IPS-15b (cell line): ENCODE results near the gene GIPC3.

ENCODE experiments used
- H3K27me3 ChIP-seq: one replicate; pipeline ENCODE4 v1.6.1; 2013; ENCODE audit warnings: low read length; ENCODE audit not compliant: control insufficient read depth, insufficient read depth
- H3K36me3 ChIP-seq: one replicate; pipeline ENCODE4 v1.6.1; 2013; ENCODE audit warnings: low read length; ENCODE audit not compliant: control insufficient read depth, insufficient read depth
- H3K4me1 ChIP-seq: one replicate; pipeline ENCODE4 v1.6.1; 2013; ENCODE audit warnings: mild to moderate bottlenecking, low read length; ENCODE audit not compliant: control insufficient read depth, insufficient read depth
- H3K4me3 ChIP-seq: one replicate; pipeline ENCODE4 v1.5.1; 2013; ENCODE audit warnings: low read depth, low read length
- H3K9ac ChIP-seq: one replicate; pipeline ENCODE4 v1.6.1; 2013; ENCODE audit warnings: low read depth, mild to moderate bottlenecking, low read length
- H3K9me3 ChIP-seq: one replicate; pipeline ENCODE4 v1.6.1; 2013; ENCODE audit warnings: mild to moderate bottlenecking, low read length; ENCODE audit not compliant: control insufficient read depth, insufficient read depth

Gene GIPC3

DNA sequence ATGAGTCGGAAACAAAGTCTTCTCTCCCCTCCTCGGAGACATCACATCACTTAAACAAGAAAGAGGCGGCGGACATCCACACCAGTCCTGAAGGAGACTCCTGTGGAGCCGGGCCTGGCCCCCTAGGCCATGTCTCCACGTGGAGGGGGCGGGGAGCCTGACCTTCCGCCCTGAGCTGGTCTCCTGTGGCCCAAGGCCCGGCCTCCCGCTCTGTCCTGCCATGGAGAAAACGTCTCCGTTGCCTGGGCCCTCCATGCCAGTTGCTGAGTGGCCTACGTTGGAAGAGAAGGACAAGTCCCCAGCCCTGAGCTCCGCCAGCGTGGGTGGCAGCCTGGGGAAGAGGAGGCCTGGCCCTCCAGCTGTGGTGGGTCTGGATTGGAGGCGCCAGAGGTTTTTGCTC lies 46.8 kb downstream of the GIPC3 start:
- no peak overlapping the region for H3K9ac ChIP-seq

DNA sequence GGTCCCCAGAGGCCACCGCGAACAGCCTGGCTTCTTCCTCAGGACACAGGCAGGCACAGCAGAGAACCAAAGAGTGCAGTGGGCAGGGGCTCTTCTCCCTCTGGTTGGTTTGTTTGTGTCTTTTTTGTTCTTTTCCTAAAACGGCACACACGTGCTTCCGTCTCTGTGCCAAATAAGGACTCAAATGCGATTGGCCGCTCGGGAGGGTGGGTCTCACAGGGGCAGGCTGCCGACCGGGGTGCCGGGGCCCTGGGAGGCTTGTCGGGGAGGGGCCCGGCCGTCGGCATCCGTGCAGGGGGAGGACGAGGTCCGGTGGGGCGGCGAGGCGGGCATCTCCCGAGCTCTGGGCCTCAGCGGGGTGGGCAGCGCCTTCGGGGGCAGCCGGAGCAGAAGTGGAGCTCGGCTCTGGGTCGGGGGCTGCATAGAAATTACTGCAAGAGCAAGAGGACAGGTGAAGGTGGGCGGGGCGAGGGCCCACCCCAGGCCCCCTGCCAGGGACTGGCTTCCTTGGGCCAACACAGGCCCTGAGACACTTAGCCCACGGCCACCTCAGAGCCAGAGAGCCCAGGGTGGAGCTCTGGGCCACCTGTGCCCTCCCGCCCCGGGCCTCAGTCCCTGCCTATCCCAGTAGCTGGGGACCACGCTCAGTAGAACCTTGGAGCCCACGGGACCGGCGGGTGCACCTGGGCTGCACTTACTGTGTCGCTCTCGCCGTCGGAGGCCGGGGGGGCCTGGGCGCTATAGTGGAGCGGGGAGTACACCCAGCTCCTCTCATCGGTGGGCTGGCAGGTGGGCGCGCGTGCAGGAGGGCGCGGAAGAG lies 47.7 kb downstream of the GIPC3 start:
- Histone ChIP-seq H3K4me3 (no peak overlapping the region), H3K27me3 (no peaks in the 10 kb centered on the region), H3K9ac (no peak overlapping the region), H3K9me3 (no peaks in the 10 kb centered on the region), H3K4me1 (no peaks in the 10 kb centered on the region), H3K36me3 (peaks cover 13% of the 10 kb centered on the region)

More for the DNA sequence above, 46.8 kb downstream of the GIPC3 start:
- Histone ChIP-seq H3K27me3 (no peaks in the 10 kb centered on the region), H3K4me3 (no peak overlapping the region), H3K36me3 (peaks cover 13% of the 10 kb centered on the region), H3K4me1 (no peaks in the 10 kb centered on the region), H3K9me3 (no peaks in the 10 kb centered on the region)

DNA sequence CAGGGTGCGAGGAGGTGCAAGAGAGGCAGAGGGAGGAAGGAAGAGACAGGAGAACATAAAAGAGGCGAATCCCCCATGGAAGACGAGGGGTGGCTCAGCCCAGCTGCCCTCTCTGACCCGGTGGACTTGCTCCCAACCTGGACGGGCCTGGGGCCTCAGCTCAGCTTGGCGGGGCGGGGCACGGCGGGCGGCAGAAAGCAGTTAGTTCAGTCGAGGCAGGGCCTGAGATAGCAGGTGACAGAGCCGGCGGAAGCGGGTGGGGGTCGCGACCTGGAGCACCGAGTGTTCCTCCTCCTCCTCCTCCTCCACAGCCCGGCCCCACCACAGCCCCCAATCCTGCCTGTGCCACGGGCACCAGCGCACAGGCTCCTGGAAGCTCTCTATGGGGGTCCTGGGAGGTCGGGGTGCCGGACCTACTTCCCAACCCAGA lies 48.3 kb downstream of the GIPC3 start:
- H3K36me3 ChIP-seq, result peaks cover 16% of the 10 kb centered on the region
- no peaks in the 10 kb centered on the region for H3K27me3 ChIP-seq
- no peaks in the 10 kb centered on the region for H3K4me1 ChIP-seq
- no peak overlapping the region for H3K9ac ChIP-seq
- no peaks in the 10 kb centered on the region for H3K9me3 ChIP-seq
- H3K4me3 ChIP-seq, result no peak overlapping the region

DNA sequence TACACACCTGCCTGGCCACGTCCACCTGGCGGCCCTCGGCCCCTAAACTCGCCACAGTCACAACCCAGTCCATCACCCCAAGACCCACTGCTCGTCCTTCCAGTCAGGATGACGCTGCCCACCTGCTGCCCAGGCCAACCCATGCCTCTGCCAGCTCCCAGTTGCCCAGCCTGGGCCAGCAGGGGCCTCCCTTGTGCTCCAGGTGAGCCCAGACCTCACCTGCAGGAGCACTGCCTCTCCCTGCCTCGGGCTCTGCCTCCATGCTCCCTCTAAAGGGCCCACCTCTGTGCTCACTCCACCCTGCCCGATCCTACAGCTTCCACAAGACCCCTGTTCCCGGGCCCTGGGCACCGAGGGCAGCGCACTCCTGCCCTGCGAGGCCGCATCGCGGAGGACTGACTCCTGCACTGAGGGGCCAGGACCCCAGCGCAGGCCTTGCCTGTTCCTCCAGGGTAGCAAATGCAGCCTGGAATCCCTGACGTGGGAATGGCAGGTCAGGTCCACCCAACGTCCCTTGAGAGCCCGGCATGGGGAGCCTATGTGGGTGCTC lies 49.3 kb downstream of the GIPC3 start:
- H3K4me3 ChIP-seq, result no peak overlapping the region
- peaks cover 22% of the 10 kb centered on the region for H3K36me3 ChIP-seq
- H3K9me3 ChIP-seq, result no peaks in the 10 kb centered on the region
- H3K9ac ChIP-seq, result no peak overlapping the region
- no peaks in the 10 kb centered on the region for H3K27me3 ChIP-seq
- no peaks in the 10 kb centered on the region for H3K4me1 ChIP-seq

DNA sequence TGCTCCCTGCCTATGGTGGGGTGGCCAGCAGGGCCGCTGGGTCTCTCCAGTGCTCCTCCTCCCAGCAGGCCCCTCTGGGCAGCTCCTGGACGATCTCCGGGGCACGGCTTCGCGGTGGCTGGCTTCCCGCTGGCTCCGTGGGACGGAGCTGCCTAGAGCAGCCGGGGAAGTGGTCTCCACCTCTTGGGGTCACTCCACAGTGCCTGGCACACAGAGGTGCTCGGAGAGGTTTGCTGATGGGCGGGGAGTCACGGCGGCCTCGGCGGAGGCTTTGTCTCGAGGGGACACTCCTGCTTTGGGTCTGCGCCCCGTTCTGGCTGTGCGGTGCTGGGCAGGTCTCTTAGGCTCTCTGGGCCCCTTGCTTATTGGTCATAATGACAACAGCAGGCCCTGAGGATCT lies 51.2 kb downstream of the GIPC3 start:
- H3K36me3 ChIP-seq, result peaks cover 25% of the 10 kb centered on the region

DNA sequence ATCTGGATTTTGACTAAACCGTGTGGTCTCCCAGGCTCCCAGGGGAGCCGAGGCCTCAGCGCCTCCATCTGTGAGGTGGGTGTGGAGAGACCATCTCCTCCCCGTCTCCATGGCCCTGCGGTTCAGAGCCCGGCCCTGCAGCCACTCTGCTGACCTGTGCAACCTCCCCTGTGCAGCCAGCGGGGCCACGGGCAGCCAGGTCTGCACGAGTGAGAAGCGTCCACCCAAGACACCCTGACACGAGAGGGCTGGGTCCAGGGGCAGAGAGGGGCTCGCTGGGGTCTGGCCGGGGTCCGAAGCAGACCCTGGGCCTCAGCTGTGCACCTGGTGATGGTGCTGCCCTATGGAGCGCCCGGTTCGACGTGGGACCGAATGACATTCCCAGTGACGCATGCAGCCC lies 51.7 kb downstream of the GIPC3 start:
- Histone ChIP-seq H3K36me3 (peaks cover 25% of the 10 kb centered on the region), H3K27me3 (no peaks in the 10 kb centered on the region), H3K9ac (no peak overlapping the region)

More for the DNA sequence above, 51.2 kb downstream of the GIPC3 start:
- H3K27me3 ChIP-seq, result no peaks in the 10 kb centered on the region
- no peaks in the 10 kb centered on the region for H3K9me3 ChIP-seq
- H3K9ac ChIP-seq, result no peak overlapping the region
- no peak overlapping the region for H3K4me3 ChIP-seq
- no peaks in the 10 kb centered on the region for H3K4me1 ChIP-seq

DNA sequence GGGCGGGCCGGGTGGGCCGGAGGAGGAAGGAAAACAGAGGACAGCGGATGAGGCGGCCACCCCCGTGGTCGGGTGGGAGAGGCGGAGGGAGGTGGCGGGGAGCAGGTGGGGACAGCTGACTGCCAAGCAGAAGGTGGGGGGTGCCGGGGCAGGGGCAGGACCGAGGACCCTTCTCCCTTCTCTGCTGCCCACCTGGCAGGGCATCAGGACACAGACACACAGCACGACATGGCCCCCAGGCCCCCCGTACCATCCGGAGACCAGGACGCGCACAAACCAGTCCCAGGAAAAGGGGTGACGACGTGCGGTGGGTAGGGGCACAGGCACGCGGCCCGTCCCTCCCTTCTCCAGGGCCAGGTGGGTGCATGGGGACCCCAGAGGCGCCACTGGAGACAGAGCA lies 52.3 kb downstream of the GIPC3 start:
- H3K4me1 ChIP-seq, result no peaks in the 10 kb centered on the region
- H3K36me3 ChIP-seq, result peaks cover 24% of the 10 kb centered on the region

More for the DNA sequence above, 51.7 kb downstream of the GIPC3 start:
- Histone ChIP-seq H3K4me1 (no peaks in the 10 kb centered on the region), H3K4me3 (no peak overlapping the region), H3K9me3 (no peaks in the 10 kb centered on the region)

DNA sequence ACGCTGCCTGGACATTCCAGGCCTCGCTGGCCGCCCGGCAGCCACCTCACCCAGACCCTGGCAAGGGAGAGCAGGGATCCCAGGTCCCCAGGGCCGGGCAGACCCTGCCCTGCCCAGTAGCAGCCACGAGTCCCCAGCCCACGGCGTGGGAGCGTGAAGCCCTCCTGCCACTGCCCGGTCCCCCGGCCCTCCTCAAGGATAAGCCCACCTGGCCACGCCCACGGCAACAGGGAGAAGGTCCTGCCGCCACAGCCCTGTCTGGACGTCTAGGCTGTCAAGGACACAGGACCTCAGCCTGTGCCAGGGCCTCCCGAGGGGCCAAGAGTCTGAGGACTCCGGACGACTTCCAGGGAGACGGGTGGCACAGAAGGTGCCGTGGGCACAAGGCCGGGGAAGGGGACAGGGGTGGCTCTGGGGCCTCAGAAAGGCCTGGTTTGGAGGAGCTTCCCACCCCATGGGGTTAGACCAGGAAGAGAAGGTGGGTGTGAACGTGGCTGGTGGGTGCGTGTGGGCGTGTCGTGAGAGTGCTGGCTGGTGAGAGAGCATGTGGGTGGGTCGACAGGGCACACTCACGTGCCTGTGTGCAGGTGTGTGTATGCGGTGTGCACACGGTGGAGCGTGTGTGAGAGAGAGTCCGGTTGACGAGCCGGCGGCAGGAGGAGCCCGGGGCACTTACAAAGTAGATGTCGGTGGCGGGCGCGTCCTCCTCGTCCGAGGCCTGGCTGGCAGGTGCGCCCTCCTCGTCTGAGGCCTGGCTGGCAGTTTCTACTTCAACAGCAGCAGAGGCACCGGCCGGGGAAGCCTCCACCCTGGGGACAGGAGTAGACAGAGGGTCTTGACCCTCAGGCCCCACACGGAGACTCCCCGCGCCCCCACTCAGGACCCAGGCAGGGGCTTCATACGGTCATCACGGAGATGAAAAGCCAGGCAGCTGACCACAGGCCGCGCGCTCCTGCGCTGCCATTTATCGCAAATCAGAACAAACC lies 53.2 kb downstream of the GIPC3 start:
- no peak overlapping the region for H3K4me3 ChIP-seq
- H3K9me3 ChIP-seq, result no peaks in the 10 kb centered on the region
- H3K4me1 ChIP-seq, result no peaks in the 10 kb centered on the region
- no peak overlapping the region for H3K9ac ChIP-seq
- no peaks in the 10 kb centered on the region for H3K27me3 ChIP-seq
- peaks cover 17% of the 10 kb centered on the region for H3K36me3 ChIP-seq

More for the DNA sequence above, 52.3 kb downstream of the GIPC3 start:
- no peaks in the 10 kb centered on the region for H3K27me3 ChIP-seq
- no peak overlapping the region for H3K9ac ChIP-seq
- no peak overlapping the region for H3K4me3 ChIP-seq
- H3K9me3 ChIP-seq, result no peaks in the 10 kb centered on the region

DNA sequence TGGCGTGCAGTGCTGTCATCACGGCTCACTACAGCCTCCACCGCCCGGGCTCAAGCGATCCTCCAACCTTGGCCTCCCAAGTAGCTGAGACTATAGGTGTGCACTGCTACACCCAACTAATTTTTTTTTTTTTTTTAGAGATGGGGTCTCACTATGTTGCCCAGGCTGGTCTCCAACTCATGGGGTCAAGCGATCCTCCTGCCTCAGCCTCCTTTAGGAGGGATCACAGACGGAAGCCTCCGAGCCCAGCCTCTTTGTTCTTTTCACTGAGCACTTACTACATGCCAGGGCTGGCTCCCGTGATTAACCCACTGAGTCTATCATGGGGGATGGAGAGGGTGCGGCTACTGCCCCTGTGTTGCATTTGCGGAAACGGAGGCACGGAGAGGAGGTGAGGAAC lies 54.2 kb downstream of the GIPC3 start:
- H3K4me1 ChIP-seq, result no peaks in the 10 kb centered on the region
- H3K36me3 ChIP-seq, result peaks cover 17% of the 10 kb centered on the region
- H3K4me3 ChIP-seq, result no peak overlapping the region
- H3K9me3 ChIP-seq, result no peaks in the 10 kb centered on the region
- no peaks in the 10 kb centered on the region for H3K27me3 ChIP-seq
- H3K9ac ChIP-seq, result no peak overlapping the region

DNA sequence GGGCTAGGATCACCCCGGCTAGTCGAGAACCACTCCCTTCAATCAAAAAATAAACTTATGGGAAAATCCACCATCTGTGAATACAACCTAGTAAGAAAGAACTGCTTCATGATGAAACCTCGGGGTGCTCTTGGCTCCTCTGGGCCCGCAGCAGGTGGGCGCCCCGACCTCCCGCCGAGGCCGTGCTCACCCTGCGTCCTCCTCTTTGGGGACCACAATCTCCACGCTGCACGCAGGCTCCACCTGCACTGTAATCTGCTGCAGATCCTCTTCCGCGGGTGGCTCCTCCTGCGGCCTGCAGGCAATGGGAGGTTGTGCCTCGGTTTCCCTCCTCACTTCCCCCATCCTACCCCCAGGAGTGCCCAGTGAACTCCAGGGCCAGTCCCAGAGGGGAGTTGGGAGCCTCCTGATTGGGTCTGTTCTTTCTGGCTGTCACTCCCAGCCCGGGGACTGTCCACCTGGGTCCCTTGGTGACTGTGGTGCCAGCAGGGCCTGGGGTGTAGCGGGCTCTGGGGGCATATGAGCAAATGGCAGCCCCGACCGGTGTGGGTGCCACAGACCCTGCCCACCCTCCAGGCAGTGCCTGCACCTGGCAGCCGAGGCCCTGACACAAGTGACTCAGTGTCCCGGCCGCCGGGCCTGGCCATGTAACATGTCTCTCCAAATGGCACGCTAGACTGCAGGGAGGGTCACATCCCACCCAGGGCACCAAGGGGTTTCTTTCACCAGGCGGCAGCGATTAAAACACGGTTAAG lies 56.4 kb downstream of the GIPC3 start:
- peaks cover 23% of the 10 kb centered on the region for H3K36me3 ChIP-seq

DNA sequence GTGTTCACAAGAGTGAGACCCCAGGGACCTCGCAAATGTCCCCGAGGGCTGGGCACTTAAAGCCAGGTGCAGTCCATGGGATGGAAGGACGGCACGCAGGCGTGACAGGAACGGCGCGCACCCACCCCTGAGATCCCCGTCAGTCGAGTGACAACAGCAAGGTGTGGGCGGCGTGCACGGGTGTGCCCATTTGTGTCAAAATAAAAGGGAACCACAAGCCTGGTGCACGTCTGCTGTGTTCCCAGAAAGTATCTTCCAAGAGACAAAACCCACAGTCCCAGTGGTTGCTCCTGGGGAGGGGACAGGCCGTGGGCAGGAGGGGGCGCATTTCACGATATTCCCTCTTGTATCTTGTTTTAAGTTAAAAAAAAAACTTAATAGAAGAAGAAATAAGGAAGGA lies 57.0 kb downstream of the GIPC3 start:
- Histone ChIP-seq H3K9me3 (no peaks in the 10 kb centered on the region), H3K9ac (no peak overlapping the region), H3K4me1 (no peaks in the 10 kb centered on the region), H3K4me3 (no peak overlapping the region), H3K27me3 (no peaks in the 10 kb centered on the region), H3K36me3 (peaks cover 23% of the 10 kb centered on the region)

More for the DNA sequence above, 56.4 kb downstream of the GIPC3 start:
- Histone ChIP-seq H3K27me3 (no peaks in the 10 kb centered on the region), H3K9me3 (no peaks in the 10 kb centered on the region), H3K4me1 (no peaks in the 10 kb centered on the region), H3K4me3 (no peak overlapping the region), H3K9ac (no peak overlapping the region)
